Hippocampal formation (tissue), 2 donors: ENCODE results near the gene C10orf67.

Experiments used
- DNase-seq, 2 donors: peaks; one replicate each; lab custom pipeline; 2025; lab: John Stamatoyannopoulos, UW

The C10orf67 gene

DNA sequence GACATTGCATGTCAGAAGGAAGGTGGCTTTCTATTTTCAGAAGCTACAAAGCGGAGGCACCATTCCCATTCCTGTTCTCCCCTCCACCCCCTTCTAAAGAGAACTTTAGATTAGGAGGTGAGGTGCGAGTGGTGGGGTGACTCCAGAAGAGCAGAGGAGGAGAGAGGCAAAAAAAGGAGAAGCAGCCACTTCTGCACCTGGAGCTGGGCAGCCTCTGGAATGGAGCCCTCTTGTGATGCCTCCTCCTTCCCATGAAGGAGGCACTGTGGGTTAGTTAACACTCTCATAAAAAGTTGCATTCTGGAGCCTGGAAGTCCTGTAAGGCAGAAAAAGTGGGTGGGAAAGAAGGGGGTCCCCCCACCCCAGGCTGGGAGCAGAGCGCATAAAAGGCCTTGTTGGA lies 147.7 kb downstream of the C10orf67 start:
- DNase-seq = no peak

DNA sequence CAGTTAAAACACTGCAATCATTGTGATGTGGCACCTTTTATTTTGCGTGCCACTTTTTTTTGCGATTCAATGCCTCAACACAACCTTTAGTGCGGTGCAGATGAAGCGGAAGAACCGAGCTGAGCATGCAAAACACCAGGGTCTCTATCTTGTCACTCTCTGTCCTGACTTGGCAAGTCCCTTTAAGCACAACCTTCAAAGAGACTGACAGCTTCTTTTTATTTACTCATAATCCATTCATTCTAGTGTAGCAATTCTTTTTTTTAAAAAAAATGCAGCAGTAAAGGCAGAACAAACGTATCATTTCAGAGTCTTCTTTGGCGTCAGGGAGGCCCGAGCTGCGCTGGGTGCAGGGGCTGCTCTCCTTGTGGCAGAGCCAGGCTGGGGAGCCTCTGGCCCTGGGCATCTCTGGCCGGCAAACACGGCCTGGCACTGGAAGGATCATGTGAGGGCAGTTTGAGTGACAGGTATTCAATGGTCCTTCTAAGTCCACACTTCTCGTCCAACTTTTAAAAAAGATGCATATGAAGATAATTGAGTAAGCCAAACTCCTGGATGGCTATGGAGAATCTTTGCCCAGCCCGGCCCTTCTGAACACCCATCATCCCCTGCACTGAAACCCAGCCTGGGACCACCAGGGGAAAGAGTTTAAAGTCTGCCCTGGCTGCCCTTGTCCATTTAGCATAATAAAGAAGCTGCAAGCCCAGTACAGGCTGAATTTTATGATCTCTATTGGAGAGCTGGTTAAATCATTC lies 148.6 kb downstream of the C10orf67 start:
- DNase-seq = no peak

DNA sequence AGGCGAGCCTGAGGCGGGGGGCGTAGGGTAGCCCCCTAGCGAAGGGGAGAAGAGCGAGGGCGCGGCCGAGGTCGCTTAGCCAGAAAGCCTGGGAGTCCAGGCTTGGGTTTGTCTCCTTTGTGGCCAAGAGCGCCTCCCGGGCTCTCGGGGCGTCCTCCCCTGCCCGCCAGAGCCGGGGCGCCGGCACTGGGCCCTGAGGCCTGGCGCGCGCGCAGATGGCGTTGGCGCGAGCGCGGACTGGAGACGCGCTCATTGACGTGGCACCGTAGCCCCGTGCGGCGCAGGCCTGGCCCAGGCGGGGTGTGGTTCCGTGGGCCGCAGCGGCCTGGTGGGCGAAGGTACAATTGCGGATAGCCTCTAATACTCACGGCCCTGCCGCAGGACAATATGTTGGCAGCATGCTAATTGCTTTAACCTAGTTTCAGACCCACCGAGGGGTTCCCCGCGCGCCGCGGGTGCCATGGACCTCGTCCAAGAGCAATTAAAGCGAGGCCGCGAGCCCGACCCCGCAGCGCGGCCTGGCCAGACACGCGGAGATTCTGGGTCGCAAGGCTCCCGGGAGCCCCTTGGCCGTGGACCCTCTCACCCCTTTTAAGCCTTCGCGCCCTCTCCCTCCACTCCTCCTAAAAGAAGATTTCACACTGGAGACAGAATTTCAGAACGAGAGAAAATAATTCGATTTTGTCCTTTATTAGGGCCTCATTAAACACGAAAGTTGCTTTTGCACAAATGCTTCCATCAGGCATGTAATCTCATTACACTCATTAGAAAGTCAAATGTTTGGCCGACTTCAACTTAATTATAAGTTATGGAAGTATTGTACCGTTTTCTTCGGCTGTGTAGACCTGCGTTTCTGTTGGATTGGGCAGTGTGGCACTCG lies 149.4 kb downstream of the C10orf67 start:
- no peak for DNase-seq

DNA sequence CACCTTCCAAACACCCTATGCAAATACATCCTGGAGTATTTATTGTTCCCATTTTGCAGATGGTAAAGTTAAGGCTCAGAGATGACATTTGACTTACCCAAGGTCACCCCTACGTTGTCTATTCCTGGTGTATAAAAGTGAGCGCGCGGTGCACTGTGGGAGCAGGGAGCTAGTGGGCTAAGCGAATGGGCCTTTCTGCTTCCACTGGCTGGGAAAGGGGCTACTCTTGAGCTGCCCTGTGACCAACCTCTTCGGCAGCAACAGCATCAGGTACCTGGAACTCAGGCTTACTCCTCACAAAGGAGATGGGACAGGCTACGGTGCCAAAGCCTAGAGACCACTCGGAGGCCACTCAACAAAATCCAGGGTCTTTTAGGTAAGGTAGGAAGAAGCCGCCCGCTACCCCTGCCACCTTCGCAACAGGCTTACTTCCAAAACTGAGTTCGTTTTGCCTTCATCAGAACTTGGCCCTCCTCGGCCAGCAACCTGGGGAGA lies 150.1 kb downstream of the C10orf67 start:
- no peak for DNase-seq

DNA sequence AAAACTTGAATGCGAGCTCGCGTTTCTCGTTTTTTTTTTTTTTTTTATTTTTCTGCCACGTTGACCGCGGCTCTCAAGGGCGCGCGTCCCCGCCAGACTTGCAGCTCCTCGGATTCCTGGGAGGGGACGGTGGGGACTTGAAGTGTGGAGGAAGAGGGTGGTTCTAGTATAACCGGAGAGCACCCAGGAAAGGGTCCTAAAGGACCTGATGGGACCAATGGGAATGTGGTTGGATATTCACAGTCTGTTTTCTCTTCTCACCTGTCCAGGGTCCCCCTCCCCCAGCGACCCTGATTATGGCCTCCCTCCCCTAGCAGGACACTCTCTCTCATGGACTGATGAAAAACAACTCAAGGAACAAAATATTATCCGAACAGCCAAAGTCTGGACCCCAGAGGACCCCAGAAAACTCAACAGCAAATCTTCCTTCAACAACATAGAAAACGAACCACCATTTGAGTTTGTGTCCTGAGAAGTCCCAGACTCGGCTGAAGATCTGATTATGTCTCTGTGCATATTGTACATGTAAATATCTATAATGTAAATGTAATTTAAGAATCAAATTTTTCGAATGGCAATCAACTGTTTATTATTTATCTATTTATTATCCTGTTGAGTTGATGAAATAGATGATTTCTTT lies 151.0 kb downstream of the C10orf67 start:
- DNase-seq = no peak

DNA sequence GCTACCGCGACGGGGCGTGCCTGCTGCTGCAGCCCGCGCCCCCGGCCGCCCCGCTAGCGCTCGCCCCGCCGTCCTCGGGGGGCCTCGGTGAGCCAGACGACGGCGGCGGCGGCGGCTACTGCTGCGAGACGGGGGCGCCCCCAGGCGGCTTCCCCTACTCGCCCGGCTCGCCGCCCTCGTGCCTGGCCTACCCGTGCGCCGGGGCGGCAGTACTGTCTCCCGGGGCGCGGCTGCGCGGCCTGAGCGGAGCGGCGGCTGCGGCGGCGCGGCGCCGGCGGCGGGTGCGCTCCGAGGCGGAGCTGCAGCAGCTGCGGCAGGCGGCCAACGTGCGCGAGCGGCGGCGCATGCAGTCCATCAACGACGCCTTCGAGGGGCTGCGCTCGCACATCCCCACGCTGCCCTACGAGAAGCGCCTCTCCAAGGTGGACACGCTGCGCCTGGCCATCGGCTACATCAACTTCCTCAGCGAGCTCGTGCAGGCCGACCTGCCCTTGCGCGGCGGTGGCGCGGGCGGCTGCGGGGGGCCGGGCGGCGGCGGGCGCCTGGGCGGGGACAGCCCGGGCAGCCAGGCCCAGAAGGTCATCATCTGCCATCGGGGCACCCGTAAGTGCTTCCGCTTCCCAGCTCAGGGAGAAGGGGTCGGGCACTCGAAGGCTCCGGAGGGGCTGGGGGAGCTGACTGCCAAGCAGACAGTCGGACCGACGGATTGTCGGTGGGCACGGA lies 151.7 kb downstream of the C10orf67 start:
- no peak for DNase-seq

DNA sequence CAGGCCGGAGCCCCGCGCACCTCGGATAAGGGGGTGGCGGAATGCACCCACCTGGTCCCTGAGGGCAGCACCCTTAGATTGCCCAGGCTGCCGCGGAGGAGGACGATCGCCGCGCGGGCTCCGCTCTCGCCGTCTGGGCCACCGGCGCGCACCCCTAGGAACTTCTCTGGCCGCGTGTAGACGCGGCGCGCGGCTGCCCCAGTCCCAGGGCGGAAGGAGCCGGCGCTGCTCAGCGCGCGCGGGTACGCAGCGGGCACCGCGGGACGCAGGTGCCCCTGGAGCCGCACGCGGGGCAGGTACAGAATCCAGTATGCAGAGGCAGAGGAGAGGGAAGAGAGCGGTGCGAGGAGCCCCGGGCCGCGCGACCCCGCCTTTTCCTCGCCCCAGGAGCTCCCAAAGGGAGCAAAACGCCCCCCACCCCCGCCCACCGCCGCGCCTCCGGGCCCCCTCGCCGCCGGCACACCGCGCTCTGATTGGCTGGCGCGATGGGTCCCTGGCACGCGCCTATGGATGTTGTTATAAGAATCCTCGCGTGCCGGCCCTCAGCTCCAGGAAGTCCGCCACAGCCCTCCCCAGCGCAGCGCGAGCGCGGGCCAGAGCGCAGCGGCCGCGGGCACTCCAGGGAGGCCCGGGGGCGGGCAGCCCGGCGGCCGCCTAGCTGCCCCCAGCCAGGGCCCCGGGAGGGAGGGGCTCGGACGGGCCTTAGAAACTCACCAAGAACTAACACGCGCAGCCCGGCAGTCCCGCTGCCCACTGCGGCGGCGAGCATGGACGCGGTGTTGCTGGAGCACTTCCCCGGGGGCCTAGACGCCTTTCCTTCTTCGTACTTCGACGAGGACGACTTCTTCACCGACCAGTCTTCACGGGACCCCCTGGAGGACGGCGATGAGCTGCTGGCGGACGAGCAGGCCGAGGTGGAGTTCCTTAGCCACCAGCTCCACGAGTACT lies 152.6 kb downstream of the C10orf67 start, which contains the start of gene PTF1A:
PTF1A (plus strand) TSS at position 549 of the 948 bp plus-strand sequence; CDS start at position 768, 219 bp downstream.
- DNase-seq = no peak

DNA sequence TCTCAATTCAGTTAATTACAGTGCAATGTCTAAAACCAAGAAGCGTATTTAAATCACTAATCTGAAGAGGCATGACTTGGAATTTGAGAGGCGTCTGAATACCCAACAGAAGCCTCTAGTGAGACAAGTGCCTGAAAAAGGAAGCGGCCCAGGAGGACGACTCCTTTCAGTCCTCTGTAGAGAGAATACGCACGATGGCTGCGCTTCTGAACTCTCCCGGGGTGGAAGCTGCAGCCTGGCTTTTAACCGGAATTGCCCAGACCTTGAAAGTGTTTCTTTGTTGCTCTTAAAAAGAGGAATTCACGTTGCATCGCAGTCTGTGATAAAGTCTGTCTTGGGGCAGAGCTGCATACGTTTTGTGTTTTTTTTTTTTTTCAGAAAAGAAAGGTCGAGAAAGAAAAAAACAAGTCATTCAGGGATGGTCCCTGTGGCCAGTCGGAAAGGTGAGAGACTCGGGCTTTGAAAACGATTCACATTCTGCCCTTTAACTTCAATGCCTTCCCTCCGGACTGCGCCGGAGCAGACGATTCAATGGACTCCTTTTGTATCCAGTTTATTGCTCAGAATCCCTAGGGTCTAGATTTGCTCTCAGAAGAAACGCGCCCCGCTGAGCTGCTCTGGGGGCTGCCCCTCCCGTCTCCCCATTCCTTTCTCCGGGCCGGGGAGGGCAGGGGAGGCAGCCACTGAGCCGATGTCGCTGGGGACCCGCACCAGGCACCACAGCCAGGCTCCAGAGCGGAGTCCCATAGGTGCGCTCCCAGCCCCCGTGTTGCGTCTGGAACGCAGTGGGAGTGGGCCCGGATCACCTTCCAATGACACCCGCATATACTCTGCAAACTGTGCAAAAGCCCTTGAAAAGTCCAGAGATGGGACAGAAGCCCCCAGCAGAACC lies 153.5 kb downstream of the C10orf67 start:
- no peak for DNase-seq

DNA sequence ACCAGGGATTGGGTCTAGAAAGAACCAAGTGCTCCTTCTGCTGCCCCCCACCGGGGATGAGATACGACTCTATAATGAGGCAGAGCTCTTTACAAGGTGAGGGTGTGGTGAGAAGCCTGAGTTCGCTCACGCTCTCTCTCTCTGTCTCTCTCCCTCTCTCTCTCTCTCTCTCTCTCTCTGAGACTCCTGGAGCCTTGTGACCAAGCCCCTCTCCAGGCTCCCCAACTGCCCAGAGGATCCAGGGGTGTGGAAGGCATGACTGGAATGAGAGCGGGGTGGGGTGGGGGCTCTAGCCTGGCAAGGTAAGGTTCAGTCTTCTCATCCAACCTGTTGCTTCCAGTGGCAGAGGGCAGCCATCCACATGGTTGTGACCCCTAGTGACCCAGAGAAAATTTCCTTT lies 155.6 kb downstream of the C10orf67 start:
- no peak for DNase-seq

DNA sequence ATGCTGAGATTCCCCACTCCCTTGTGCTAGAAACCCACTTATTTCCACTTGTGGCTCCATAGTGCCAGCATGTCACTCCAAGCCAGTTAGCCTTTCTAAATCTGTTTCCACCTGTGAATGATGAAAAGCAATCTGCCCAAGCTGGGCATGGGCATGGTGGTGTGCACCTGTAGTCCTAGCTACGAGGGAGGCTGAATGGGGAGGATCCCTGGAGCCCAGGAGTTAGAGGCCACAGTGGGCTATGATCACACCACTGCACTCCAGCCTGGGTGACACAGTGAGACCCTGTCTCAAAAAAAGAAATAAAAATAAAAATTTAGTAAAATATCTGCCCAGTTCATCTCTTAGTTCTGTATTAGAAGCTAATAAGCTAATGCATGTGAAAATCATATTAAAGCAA lies 157.4 kb downstream of the C10orf67 start:
- no peak for DNase-seq

DNA sequence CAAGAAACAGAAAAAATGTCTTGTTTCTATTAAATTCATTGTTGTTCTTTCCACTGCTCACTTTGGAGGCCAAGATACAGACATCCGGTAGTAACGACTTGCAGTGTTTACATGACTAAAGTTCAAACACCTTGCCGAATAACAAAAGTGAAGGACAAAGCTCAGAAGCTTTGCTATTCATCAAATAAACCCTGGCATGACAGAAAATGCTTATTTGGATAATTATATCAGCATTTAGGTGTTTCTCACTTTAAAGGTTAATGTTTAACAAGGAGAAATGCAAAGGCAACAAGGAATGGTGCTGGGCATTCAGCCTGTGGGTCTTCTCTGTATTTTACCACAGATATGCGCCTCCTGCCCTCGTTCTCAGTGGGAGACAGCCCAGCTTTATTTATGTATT lies 157.9 kb downstream of the C10orf67 start:
- DNase-seq = no peak

DNA sequence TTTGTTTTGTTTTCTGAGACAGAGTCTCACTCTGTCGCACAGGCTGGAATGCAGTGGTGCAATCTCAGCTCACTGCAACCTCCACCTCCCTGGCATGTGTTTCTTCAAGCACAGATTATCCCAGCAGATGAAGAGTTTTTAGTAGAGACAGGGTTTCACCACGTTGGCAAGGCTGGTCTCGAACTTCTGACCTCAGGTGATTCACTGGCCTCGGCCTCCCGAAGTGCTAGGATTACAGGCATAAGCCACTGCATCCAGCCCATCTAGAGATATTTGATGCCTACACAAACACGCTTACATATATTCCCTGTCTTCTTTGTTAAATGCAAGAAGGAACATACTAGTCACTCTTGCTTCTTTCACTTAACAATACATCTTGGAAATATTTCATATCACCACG lies 158.4 kb downstream of the C10orf67 start:
- no peak for DNase-seq

DNA sequence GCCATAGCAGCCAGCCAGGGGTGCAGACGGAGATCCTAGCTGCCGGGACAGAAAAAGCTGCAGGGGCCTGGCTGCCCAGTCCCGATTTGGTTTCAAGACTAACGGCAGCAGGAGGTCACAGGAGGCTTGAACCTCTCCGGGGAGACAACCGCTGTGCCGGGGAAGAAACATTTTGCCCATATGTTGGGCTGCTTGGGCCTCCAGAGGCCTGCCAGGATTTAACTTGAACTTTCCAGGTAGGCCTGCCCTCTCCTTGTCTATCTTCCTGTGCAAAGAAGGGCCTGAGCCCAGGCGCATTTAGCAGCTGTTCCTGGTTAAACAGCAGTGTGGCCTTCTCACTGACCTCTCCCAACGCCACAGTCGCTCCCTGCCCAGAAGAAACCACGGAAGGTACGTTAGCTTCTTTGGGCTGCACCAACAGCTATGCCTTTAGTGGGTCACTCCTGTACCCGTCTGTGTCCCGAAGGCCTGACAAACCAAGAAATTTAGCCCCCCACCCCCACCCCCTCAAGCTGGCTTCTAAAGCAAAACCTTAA lies 169.6 kb downstream of the C10orf67 start:
- no peak for DNase-seq

DNA sequence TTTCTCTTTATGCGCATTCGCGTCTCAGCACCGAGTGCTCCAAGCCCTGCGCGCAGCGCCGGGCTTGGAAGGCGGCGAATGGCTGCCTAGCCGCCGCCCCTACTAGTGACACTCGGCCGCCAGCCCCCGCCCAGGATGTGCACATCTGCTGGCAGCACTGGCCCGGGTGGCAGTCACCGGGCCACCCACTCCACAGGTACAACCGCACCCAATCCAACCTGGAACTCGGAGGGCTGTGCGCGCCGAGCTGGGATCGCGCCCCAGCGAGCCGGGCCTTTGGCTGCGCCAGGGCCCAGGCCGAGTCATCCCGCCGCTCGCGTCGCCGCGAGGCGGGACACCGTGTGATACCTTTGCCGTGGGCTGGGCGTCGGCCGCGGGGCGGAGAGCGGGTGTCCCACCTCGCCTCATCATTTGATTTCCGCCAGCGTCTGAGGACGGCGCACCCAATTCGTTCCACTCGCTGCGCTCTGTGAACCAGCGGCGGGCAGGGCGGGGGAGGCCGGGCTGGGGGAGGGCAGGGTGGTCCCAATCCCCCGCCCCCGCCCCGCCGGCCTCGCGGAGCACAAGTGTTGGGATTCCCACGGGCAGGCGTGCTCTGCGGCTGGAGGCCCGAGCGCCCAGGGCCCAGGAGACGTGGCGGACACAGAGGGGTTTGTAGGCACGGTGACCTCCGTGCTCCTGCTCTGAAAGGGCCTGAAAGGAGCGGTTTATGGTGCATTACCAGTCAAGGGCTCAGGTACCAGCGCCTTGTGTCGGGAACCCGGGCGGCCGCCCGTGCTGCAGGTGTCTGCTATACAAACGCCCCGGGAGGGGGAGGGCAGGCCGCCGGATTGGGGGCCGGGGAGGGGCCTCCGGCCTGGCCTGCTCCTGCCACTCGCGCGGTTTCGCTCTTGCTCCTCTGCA lies 170.3 kb downstream of the C10orf67 start:
- DNase-seq = no peak

DNA sequence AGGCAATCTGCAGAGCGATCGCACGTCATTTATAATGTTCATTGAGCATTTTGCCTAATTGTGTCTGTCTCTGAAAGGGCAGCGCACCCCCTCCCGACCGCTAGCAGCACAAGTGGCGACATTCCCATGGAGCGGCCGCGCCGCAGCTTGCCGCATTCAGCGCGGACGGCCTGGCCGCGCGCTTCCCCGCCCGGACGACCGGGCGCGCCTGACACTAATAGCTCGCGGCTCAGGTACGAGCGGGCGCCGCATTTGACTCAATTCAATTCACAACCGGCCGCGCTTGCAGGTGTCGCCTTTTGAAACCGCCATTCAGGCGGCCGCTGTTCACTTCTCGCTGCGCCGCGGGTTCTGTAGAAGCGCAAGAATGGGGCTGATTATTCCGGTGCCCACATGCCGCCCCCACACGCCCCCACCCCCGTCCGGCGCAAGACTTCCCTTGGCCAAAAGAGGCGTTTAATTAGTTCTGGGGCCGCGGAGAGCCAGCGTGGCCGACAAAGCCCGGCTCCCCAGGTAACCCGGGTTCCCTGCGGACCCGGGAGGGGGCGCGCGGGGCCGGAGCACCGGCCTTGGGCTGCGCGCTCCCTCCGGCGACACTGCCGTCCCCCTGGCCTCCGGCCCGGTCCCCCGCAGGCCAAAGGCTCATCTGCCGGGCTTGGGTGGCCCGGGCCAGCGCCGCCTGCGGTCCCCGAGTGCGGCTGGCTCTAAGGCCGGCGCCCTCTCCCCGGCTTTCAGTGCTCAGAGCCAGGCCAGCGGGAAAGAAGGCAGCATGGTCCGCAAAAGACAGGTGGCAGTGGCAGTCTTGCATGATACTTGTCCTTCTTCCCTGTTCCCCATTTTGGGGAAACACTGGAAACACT lies 171.2 kb downstream of the C10orf67 start:
- no peak for DNase-seq

DNA sequence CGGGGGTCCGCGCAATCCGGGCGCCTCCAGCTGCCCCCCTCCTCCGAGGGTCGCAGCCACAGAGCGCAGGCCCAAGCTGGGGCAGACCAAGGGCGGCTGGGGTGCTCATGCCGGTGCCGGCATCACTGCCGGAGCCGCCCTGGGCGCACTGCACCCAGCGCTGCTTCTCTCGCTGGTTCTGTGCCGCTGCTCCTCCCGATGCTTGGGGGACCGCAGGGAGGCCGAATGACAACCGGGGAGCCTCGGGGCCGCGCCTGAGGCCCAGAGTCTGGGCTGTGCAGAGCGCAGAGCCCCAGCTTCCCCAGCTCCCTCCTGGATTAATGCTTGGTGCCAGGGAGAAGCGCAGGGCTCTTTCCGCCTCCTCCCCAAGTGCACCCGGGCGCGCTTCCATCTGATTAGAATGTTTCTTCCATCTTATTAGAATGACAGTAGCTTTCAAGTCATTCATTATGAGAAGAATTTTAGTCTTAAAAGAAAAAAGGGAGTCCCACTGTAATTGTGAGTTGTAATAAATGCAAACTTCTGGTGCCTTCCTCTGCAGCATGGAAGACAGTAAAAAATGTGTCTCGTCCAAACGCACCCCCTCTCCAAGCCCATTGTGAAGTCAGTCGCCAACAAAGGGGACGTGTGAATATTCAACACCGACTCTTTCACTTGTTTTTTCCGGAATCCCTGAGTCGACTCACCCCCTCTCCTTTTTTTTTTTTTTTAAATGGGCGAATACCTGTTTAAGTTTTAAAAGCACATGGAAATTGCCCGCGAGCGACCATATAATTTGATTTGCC lies 172.0 kb downstream of the C10orf67 start:
- no peak for DNase-seq
